LNCaP clone FGC (cell line): ENCODE measurements around the gene STAT6.

ENCODE experiments used
- DNase-seq: peaks from one replicate; pipeline ENCODE4 v3.0.0-alpha.2; 2011; ENCODE audit warnings: low read depth
- H3K4me3 ChIP-seq: 2 replicates; pipeline ENCODE4 v1.5.1; 2011; ENCODE audit warnings: mild to moderate bottlenecking, low read depth, low read length, control low read depth
- CTCF ChIP-seq: IDR thresholded peaks from 2 replicates; pipeline ENCODE4 v1.5.1; 2012; ENCODE audit warnings: mild to moderate bottlenecking; ENCODE audit not compliant: control insufficient read depth, insufficient read depth; ENCODE audit errors: extremely low read depth

The STAT6 gene

GRCh38 chr12:57139796-57140649 is 28.9 kb upstream of the STAT6 start:
- no peak for TF ChIP-seq CTCF
- no peak overlapping the region for H3K4me3 ChIP-seq
- no peak for DNase-seq

GRCh38 chr12:57138526-57139272 is 27.5 kb upstream of the STAT6 start:
- DNase-seq, result no peak
- no peak for TF ChIP-seq CTCF

GRCh38 chr12:57135527-57136326 is 24.6 kb upstream of the STAT6 start:
- no peak for DNase-seq
- TF ChIP-seq CTCF, result no peak
- H3K4me3 ChIP-seq, result no peak overlapping the region

More at GRCh38 chr12:57138526-57139272, 27.5 kb upstream of the STAT6 start:
- H3K4me3 ChIP-seq, result no peak overlapping the region

- H3K4me3 ChIP-seq, result no peak overlapping the region
- no peak for DNase-seq
- no peak for TF ChIP-seq CTCF
Measured at GRCh38 chr12:57134949-57135348, 23.8 kb upstream of the STAT6 start.

- no peak for DNase-seq
- no peak for TF ChIP-seq CTCF
- no peak overlapping the region for H3K4me3 ChIP-seq
Measured at GRCh38 chr12:57133916-57134315, 22.8 kb upstream of the STAT6 start.

GRCh38 chr12:57133013-57133569 is 21.9 kb upstream of the STAT6 start:
- no peak for DNase-seq
- TF ChIP-seq CTCF, result no peak
- no peak overlapping the region for H3K4me3 ChIP-seq
